ENCODE measurements around the gene STK17B.

The STK17B gene

GRCh38 chr2:196148736-196149135 is 22.6 kb downstream of the STK17B start:
- DNase-seq (ENCODE audit: insufficient read length): no peak
- TF ChIP-seq POLR2A (IDR thresholded peaks at IDR 0.05; ENCODE audit: low read depth, low read length) (no peak), POLR2AphosphoS5 (IDR thresholded peaks at IDR 0.05; ENCODE audit: low read depth, low read length) (no peak), TAF1 (IDR thresholded peaks at IDR 0.05; ENCODE audit: borderline replicate concordance, low read depth, low read length) (no peak)
- FAIRE-seq: no peak

GRCh38 chr2:196145256-196145655 is 26.1 kb downstream of the STK17B start:
- DNase-seq (ENCODE audit: insufficient read length) (no peak), FAIRE-seq (no peak)
- TF ChIP-seq POLR2A (IDR thresholded peaks at IDR 0.05; ENCODE audit: low read depth, low read length): no peak
- TF ChIP-seq POLR2AphosphoS5 (IDR thresholded peaks at IDR 0.05; ENCODE audit: low read depth, low read length): no peak
- no peak for TF ChIP-seq TAF1 (IDR thresholded peaks at IDR 0.05; ENCODE audit: borderline replicate concordance, low read depth, low read length)

GRCh38 chr2:196144513-196145126 is 26.8 kb downstream of the STK17B start:
- FAIRE-seq (no peak), DNase-seq (ENCODE audit: insufficient read length) (no peak)
- TF ChIP-seq TAF1 (IDR thresholded peaks at IDR 0.05; ENCODE audit: borderline replicate concordance, low read depth, low read length) (no peak), POLR2AphosphoS5 (IDR thresholded peaks at IDR 0.05; ENCODE audit: low read depth, low read length) (no peak), POLR2A (IDR thresholded peaks at IDR 0.05; ENCODE audit: low read depth, low read length) (no peak)

GRCh38 chr2:196143730-196144131 is 27.6 kb downstream of the STK17B start:
- TF ChIP-seq TAF1 (IDR thresholded peaks at IDR 0.05; ENCODE audit: borderline replicate concordance, low read depth, low read length): no peak
- TF ChIP-seq POLR2AphosphoS5 (IDR thresholded peaks at IDR 0.05; ENCODE audit: low read depth, low read length): no peak
- TF ChIP-seq POLR2A (IDR thresholded peaks at IDR 0.05; ENCODE audit: low read depth, low read length): no peak

GRCh38 chr2:196142825-196143224 is 28.6 kb downstream of the STK17B start:
- DNase-seq (ENCODE audit: insufficient read length): no peak
- peak; percentile 44 for FAIRE-seq
- TF ChIP-seq POLR2A (IDR thresholded peaks at IDR 0.05; ENCODE audit: low read depth, low read length): no peak
- TF ChIP-seq POLR2AphosphoS5 (IDR thresholded peaks at IDR 0.05; ENCODE audit: low read depth, low read length): no peak
- TF ChIP-seq TAF1 (IDR thresholded peaks at IDR 0.05; ENCODE audit: borderline replicate concordance, low read depth, low read length): no peak

More at GRCh38 chr2:196143730-196144131, 27.6 kb downstream of the STK17B start:
- FAIRE-seq (no peak), DNase-seq (ENCODE audit: insufficient read length) (no peak)

GRCh38 chr2:196140213-196140612 is 31.2 kb downstream of the STK17B start:
- FAIRE-seq: no peak
- DNase-seq (ENCODE audit: insufficient read length): no peak
- TF ChIP-seq POLR2AphosphoS5 (IDR thresholded peaks at IDR 0.05; ENCODE audit: low read depth, low read length): peak; percentile 26; the same call in 1 of the 2 replicates
- no peak for TF ChIP-seq POLR2A (IDR thresholded peaks at IDR 0.05; ENCODE audit: low read depth, low read length)

- DNase-seq (ENCODE audit: insufficient read length) (no peak), FAIRE-seq (no peak)
- TF ChIP-seq TAF1 (IDR thresholded peaks at IDR 0.05; ENCODE audit: borderline replicate concordance, low read depth, low read length): no peak
- TF ChIP-seq POLR2AphosphoS5 (IDR thresholded peaks at IDR 0.05; ENCODE audit: low read depth, low read length): no peak
- no peak for TF ChIP-seq POLR2A (IDR thresholded peaks at IDR 0.05; ENCODE audit: low read depth, low read length)
Observed at GRCh38 chr2:196137271-196137670, 34.1 kb downstream of the STK17B start.

- no peak for FAIRE-seq
- no peak for DNase-seq (ENCODE audit: insufficient read length)
- peak; percentile 80 for TF ChIP-seq POLR2AphosphoS5 (IDR thresholded peaks at IDR 0.05; ENCODE audit: low read depth, low read length)
- TF ChIP-seq TAF1 (IDR thresholded peaks at IDR 0.05; ENCODE audit: borderline replicate concordance, low read depth, low read length): no peak
Observed at GRCh38 chr2:196136151-196136550, 35.2 kb downstream of the STK17B start.

- DNase-seq (ENCODE audit: insufficient read length): no peak
- TF ChIP-seq POLR2A (IDR thresholded peaks at IDR 0.05; ENCODE audit: low read depth, low read length) (peak; percentile 52), TAF1 (IDR thresholded peaks at IDR 0.05; ENCODE audit: borderline replicate concordance, low read depth, low read length) (no peak), POLR2AphosphoS5 (IDR thresholded peaks at IDR 0.05; ENCODE audit: low read depth, low read length) (peak; percentile 58)
- FAIRE-seq: peak; percentile 62
Observed at GRCh38 chr2:196131949-196132925, 39.1 kb downstream of the STK17B start.

- FAIRE-seq (peak; percentile 44), DNase-seq (ENCODE audit: insufficient read length) (no peak)
- TF ChIP-seq POLR2A (IDR thresholded peaks at IDR 0.05; ENCODE audit: low read depth, low read length) (no peak), TAF1 (IDR thresholded peaks at IDR 0.05; ENCODE audit: borderline replicate concordance, low read depth, low read length) (no peak), POLR2AphosphoS5 (IDR thresholded peaks at IDR 0.05; ENCODE audit: low read depth, low read length) (no peak)
Observed at GRCh38 chr2:196131384-196131937, 39.9 kb downstream of the STK17B start.

- no peak for TF ChIP-seq POLR2A (IDR thresholded peaks at IDR 0.05; ENCODE audit: low read depth, low read length)
- TF ChIP-seq POLR2AphosphoS5 (IDR thresholded peaks at IDR 0.05; ENCODE audit: low read depth, low read length): no peak
- no peak for TF ChIP-seq TAF1 (IDR thresholded peaks at IDR 0.05; ENCODE audit: borderline replicate concordance, low read depth, low read length)
- DNase-seq (ENCODE audit: insufficient read length): no peak
- no peak for FAIRE-seq
Observed at GRCh38 chr2:196130039-196130825, 41.1 kb downstream of the STK17B start.
